ENCODE measurements around the gene SH3D19. TPM values are rescaled to one million over a fixed set of nuclear protein-coding genes. Genes with fewer than 3 reads are reported as not detected.

SH3D19 gene
- total RNA-seq, 1 experiment from 2014 or later: 15.5 TPM

Other genes starting within 250 kb of the SH3D19 start
- gene RPS3A, start 226.0 kb downstream of the SH3D19 start, total RNA-seq (2022): 734 and 862 TPM in 2 replicates
- not detected in 2 replicates for gene PRSS48, start 48.4 kb downstream of the SH3D19 start, total RNA-seq (2022)
- 19.3 and 25.9 TPM in 2 replicates for gene FHIP1A, start 83.6 kb upstream of the SH3D19 start, total RNA-seq (2022)

Measured in Calu3 (cell line).